ENCODE measurements around the gene SLC16A5.

Gene SLC16A5

DNA sequence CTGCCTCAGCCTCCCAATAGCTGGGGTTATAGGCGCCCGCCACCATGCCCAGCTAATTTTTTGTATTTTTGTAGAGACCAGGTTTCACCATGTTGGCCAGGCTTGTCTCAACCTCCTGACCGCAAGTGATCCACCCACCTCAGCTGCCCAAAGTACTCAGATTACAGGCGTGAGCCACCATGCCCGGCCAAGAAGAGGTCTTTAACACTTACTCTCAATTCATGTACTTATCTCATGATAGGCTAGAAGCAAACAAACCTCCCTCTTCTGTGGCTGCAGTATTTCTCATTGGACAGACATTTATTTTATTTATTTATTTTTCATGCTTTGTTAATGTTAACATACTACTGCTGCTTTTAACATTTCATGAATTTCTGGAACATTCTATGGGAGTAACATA, 50.8 kb downstream of the SLC16A5 start:
- no peaks in the 10 kb centered on the region for H4K20me1 ChIP-seq (ENCODE audit: insufficient read depth, low read length)
- no peaks in the 10 kb centered on the region for H3K27me3 ChIP-seq (ENCODE audit: insufficient read depth, low read length, poor library complexity)
- H2AFZ ChIP-seq (ENCODE audit: low read depth, low read length) = no peak overlapping the region
- TF ChIP-seq EZH2 (IDR thresholded peaks at IDR 0.05; ENCODE audit: borderline replicate concordance, low read depth, low read length, severe bottlenecking) (no peak), CTCF (IDR thresholded peaks at IDR 0.05; ENCODE audit: borderline replicate concordance, extremely low read depth, low read length, poor library complexity, severe bottlenecking) (no peak)
- peaks cover 25% of the 10 kb centered on the region for H3K79me2 ChIP-seq (ENCODE audit: insufficient read depth, low read length)
- no peak overlapping the region for H3K9ac ChIP-seq (ENCODE audit: low read depth, low read length)
- H3K36me3 ChIP-seq (ENCODE audit: insufficient read depth, low read length) = peaks cover 73% of the 10 kb centered on the region
- DNase-seq = no peak
- ATAC-seq (ENCODE audit: insufficient read depth, low read depth) = no peak
- H3K4me2 ChIP-seq (ENCODE audit: insufficient read depth, low read length) = no peak overlapping the region
- H3K4me3 ChIP-seq (ENCODE audit: low read depth in 1 of 2, low read length in 2 of 2) = no peak overlapping the region
- H3K4me1 ChIP-seq (ENCODE audit: insufficient read depth, low read length) = peaks cover 14% of the 10 kb centered on the region; the same call in 1 of the 2 replicates
- no peak overlapping the region for H3K27ac ChIP-seq (ENCODE audit: low read length)
- H3K9me3 ChIP-seq (ENCODE audit: insufficient read depth, low read length, severe bottlenecking) = no peaks in the 10 kb centered on the region

GRCh38 chr17:75142236-75142971, 54.6 kb downstream of the SLC16A5 start:
- Histone ChIP-seq H3K9me3 (ENCODE audit: insufficient read depth, low read length, severe bottlenecking) (no peaks in the 10 kb centered on the region), H4K20me1 (ENCODE audit: insufficient read depth, low read length) (no peaks in the 10 kb centered on the region; the same call in 1 of the 2 replicates), H3K9ac (ENCODE audit: low read depth, low read length) (no peak overlapping the region), H3K27me3 (ENCODE audit: insufficient read depth, low read length, poor library complexity) (no peaks in the 10 kb centered on the region), H3K4me2 (ENCODE audit: insufficient read depth, low read length) (no peak overlapping the region), H3K79me2 (ENCODE audit: insufficient read depth, low read length) (peaks cover 36% of the 10 kb centered on the region), H3K36me3 (ENCODE audit: insufficient read depth, low read length) (peaks cover 94% of the 10 kb centered on the region), H3K27ac (ENCODE audit: low read length) (no peak overlapping the region), H3K4me3 (ENCODE audit: low read depth in 1 of 2, low read length in 2 of 2) (no peak overlapping the region), H2AFZ (ENCODE audit: low read depth, low read length) (no peak overlapping the region), H3K4me1 (ENCODE audit: insufficient read depth, low read length) (peaks cover 14% of the 10 kb centered on the region; the same call in 1 of the 2 replicates)
- ATAC-seq (ENCODE audit: insufficient read depth, low read depth) (no peak), DNase-seq (no peak)
- no peak for TF ChIP-seq EZH2 (IDR thresholded peaks at IDR 0.05; ENCODE audit: borderline replicate concordance, low read depth, low read length, severe bottlenecking)
- no peak for TF ChIP-seq CTCF (IDR thresholded peaks at IDR 0.05; ENCODE audit: borderline replicate concordance, extremely low read depth, low read length, poor library complexity, severe bottlenecking)

DNA sequence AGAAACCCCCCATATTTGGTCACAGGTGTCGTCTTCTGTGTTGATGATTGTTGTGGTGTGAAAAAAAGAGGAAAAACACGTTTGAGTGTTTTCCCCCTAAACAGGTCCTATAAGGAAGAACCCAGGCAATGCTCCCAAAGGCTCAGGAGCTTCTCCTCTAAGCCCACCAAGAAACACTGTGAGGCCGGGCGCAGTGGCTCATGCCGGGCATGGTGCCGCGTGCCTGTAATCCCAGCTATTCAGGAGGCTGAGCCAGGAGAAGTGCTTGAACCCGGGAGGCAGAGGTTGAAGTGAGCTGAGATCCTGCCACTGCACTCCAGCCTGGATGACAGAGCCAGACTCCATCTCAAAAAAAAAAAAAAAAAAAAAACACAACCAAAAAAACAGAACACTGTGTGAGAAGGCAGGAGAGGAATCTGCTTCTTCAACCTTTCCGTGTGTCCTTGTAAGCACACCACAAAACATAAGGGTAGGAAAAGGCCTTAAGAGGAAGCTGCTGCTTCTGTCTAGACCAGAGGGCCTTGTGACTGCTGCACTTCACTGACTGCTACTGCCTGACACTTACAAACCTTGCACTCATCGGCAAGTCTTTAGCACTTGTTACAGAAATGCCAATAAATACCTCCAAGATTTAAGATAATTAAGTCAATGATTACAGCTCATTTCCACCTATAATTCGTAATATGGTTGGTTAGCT, 57.2 kb downstream of the SLC16A5 start:
- peaks cover 54% of the 10 kb centered on the region for H3K79me2 ChIP-seq (ENCODE audit: insufficient read depth, low read length)
- no peak overlapping the region for H3K4me3 ChIP-seq (ENCODE audit: low read depth in 1 of 2, low read length in 2 of 2)
- H3K27me3 ChIP-seq (ENCODE audit: insufficient read depth, low read length, poor library complexity) = no peaks in the 10 kb centered on the region
- H3K27ac ChIP-seq (ENCODE audit: low read length) = no peak overlapping the region
- ATAC-seq (ENCODE audit: insufficient read depth, low read depth) = no peak
- H3K9ac ChIP-seq (ENCODE audit: low read depth, low read length) = no peak overlapping the region
- no peak for DNase-seq
- no peak overlapping the region for H3K4me2 ChIP-seq (ENCODE audit: insufficient read depth, low read length)
- peaks cover 14% of the 10 kb centered on the region; the same call in 1 of the 2 replicates for H3K4me1 ChIP-seq (ENCODE audit: insufficient read depth, low read length)
- TF ChIP-seq EZH2 (IDR thresholded peaks at IDR 0.05; ENCODE audit: borderline replicate concordance, low read depth, low read length, severe bottlenecking) (no peak), CTCF (IDR thresholded peaks at IDR 0.05; ENCODE audit: borderline replicate concordance, extremely low read depth, low read length, poor library complexity, severe bottlenecking) (no peak)
- peaks cover 92% of the 10 kb centered on the region for H3K36me3 ChIP-seq (ENCODE audit: insufficient read depth, low read length)
- H2AFZ ChIP-seq (ENCODE audit: low read depth, low read length) = no peak overlapping the region
- H3K9me3 ChIP-seq (ENCODE audit: insufficient read depth, low read length, severe bottlenecking) = no peaks in the 10 kb centered on the region
- H4K20me1 ChIP-seq (ENCODE audit: insufficient read depth, low read length) = peaks cover 14% of the 10 kb centered on the region; the same call in 1 of the 2 replicates

All from DND-41 (cell line).